ENCODE measurements around the gene GLOD5. TPM values are rescaled to one million over a fixed set of nuclear protein-coding genes. Genes with fewer than 3 reads are reported as not detected.

Gene GLOD5
- total RNA-seq, 1 donor from 2014 or later: not detected

GRCh38 chrX:48800574-48801279 lies 39.2 kb downstream of the GLOD5 start:
- H3K27ac Mint-ChIP-seq: peak overlapping the region; percentile 92
- Histone ChIP-seq H3K27ac (peak overlapping the region; percentile 99), H3K4me1 (no peaks in the 10 kb centered on the region), H3K27me3 (no peaks in the 10 kb centered on the region), H3F3A (ENCODE audit: low read depth) (peaks cover 17% of the 10 kb centered on the region), H4K20me1 (ENCODE audit: low read depth) (no peaks in the 10 kb centered on the region), H3K4me2 (peak overlapping the region; percentile 74), H3K79me2 (ENCODE audit: low read depth) (peaks cover 6% of the 10 kb centered on the region), H3K9me3 (ENCODE audit: low read depth) (no peaks in the 10 kb centered on the region), H3K9ac (peak overlapping the region; percentile 94), H3K4me3 (peak overlapping the region; percentile 78), H2AFZ (replicated peaks) (peak overlapping the region; percentile 97), H3K36me3 (no peaks in the 10 kb centered on the region)
- H3K4me1 Mint-ChIP-seq: peaks cover 5% of the 10 kb centered on the region
- H3K4me3 Mint-ChIP-seq: peak overlapping the region; percentile 92
- H3K27me3 Mint-ChIP-seq (ENCODE audit: insufficient read depth, low read depth): peaks cover 11% of the 10 kb centered on the region
- no peaks in the 10 kb centered on the region for H3K36me3 Mint-ChIP-seq
- peaks cover 7% of the 10 kb centered on the region for H3K9me3 Mint-ChIP-seq
- TF ChIP-seq EZH2phosphoT487 (IDR thresholded peaks at IDR 0.05): no peak
- TF ChIP-seq EZH2 (IDR thresholded peaks at IDR 0.05): no peak
- TF ChIP-seq CTCF (IDR thresholded peaks at IDR 0.05): no peak
- no peak for DNase-seq (ENCODE audit: low spot score)

- Histone ChIP-seq H3K4me3 (peak within 1 kb of the TSS; percentile 78), H3K9ac (peak within 1 kb of the TSS; percentile 94), H3K27me3 (no peaks in the 10 kb centered on the region), H3K4me2 (peak within 1 kb of the TSS; percentile 95), H3K9me3 (ENCODE audit: low read depth) (no peaks in the 10 kb centered on the region), H3F3A (ENCODE audit: low read depth) (peaks cover 17% of the 10 kb centered on the region), H3K79me2 (ENCODE audit: low read depth) (peaks cover 6% of the 10 kb centered on the region), H3K36me3 (no peaks in the 10 kb centered on the region), H3K4me1 (no peaks in the 10 kb centered on the region), H4K20me1 (ENCODE audit: low read depth) (no peaks in the 10 kb centered on the region), H3K27ac (peak within 1 kb of the TSS; percentile 99), H2AFZ (replicated peaks) (peak within 1 kb of the TSS; percentile 97)
- H3K4me1 Mint-ChIP-seq: peaks cover 5% of the 10 kb centered on the region
- H3K27ac Mint-ChIP-seq: peak within 1 kb of the TSS; percentile 94
- H3K27me3 Mint-ChIP-seq (ENCODE audit: insufficient read depth, low read depth): peaks cover 7% of the 10 kb centered on the region
- no peaks in the 10 kb centered on the region for H3K36me3 Mint-ChIP-seq
- peak within 1 kb of the TSS; percentile 92 for H3K4me3 Mint-ChIP-seq
- DNase-seq (ENCODE audit: low spot score): peak; percentile 99
- H3K9me3 Mint-ChIP-seq: peaks cover 7% of the 10 kb centered on the region
- TF ChIP-seq CTCF (IDR thresholded peaks at IDR 0.05) (no peak), EZH2 (IDR thresholded peaks at IDR 0.05) (no peak), EZH2phosphoT487 (IDR thresholded peaks at IDR 0.05) (no peak)
Measured at GRCh38 chrX:48801280-48802088, 39.9 kb downstream of the GLOD5 start, which contains the start of gene HDAC6. Gene HDAC6 (plus strand): TSS chrX:48802067. CDS start chrX:48802693, 626 bp downstream.

DNA sequence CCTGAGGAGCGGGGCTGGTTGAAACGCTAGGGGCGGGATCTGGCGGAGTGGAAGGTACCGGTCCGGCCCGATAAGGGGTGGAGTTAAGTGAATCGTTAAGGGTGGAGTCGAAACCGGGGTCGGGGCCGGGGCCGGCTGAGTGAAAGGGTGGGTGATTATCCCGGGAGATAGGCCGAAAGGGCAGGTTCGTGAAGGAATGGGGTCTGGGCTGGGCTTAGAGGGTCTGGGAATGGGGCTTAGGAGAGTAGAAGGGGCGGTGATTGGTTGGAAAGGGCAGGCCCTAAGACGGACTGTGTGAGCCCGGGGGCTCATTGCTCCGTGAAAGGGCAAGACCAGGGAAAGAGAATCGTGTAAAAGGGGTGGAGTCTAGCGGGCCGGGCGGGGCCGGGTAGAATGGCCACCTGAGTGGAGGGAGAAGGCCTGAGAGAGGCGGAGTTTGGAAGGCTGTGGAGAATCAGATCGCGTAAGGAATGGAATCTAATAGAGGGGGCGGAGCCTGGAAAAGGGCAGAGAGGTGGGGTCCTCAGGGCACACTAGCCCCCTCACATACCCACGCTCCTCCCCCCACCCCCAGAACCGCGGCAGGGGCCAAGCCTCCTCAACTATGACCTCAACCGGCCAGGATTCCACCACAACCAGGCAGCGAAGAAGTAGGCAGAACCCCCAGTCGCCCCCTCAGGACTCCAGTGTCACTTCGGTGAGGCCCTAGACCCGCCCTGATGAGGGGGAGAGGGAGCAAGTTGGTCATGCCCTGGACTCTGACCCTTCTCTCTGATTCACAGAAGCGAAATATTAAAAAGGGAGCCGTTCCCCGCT lies 40.8 kb downstream of the GLOD5 start:
- Histone ChIP-seq H2AFZ (replicated peaks) (no peak overlapping the region), H3K4me1 (no peaks in the 10 kb centered on the region), H3K9ac (peak overlapping the region; percentile 64), H3K27ac (peak overlapping the region; percentile 91), H3K79me2 (ENCODE audit: low read depth) (peaks cover 6% of the 10 kb centered on the region), H3K36me3 (no peaks in the 10 kb centered on the region), H3F3A (ENCODE audit: low read depth) (peaks cover 17% of the 10 kb centered on the region), H4K20me1 (ENCODE audit: low read depth) (no peaks in the 10 kb centered on the region), H3K9me3 (ENCODE audit: low read depth) (no peaks in the 10 kb centered on the region), H3K4me2 (peak overlapping the region; percentile 95), H3K27me3 (no peaks in the 10 kb centered on the region), H3K4me3 (peak overlapping the region; percentile 61)
- H3K36me3 Mint-ChIP-seq: no peaks in the 10 kb centered on the region
- H3K4me1 Mint-ChIP-seq: peaks cover 5% of the 10 kb centered on the region
- H3K9me3 Mint-ChIP-seq: peaks cover 7% of the 10 kb centered on the region
- H3K27me3 Mint-ChIP-seq (ENCODE audit: insufficient read depth, low read depth): peaks cover 7% of the 10 kb centered on the region
- peak; percentile 89 for DNase-seq (ENCODE audit: low spot score)
- H3K27ac Mint-ChIP-seq: peak overlapping the region; percentile 94
- H3K4me3 Mint-ChIP-seq: peak overlapping the region; percentile 92
- TF ChIP-seq EZH2 (IDR thresholded peaks at IDR 0.05) (no peak), EZH2phosphoT487 (IDR thresholded peaks at IDR 0.05) (no peak), CTCF (IDR thresholded peaks at IDR 0.05) (no peak)

Data from neural progenitor cell (in vitro differentiated cells).